HT1080 (cell line): ENCODE data around the gene SLC17A8. TPM values are rescaled to one million over a fixed set of nuclear protein-coding genes. Genes with fewer than 3 reads are reported as not detected.
A peak's percentile ranks its signal among the peaks of the same experiment; 100 is the strongest.
"Not testable (repeated sequence)": the region's sequence is repeated elsewhere in the genome, so short reads cannot be mapped to it uniquely, and the experiment has no call there.

Source experiments
- DNase-seq: peaks from one replicate; pipeline ENCODE4 v3.0.0-alpha.2; 2015; ENCODE audit warnings: low read depth
- polyA plus RNA-seq, 2 experiments: library from polyadenylated mRNA; depleted of rRNA; stranded (reverse); fragments of >200 nt; gene quantifications; 2 replicates each; pipeline ENCODE4 v1.2.3, GENCODE V29; 2015
- total RNA-seq: library from RNA; depleted of rRNA; stranded (reverse); fragments of >200 nt; shearing (Covaris generic); gene quantifications from 2 replicates; pipeline ENCODE4 v1.2.3, GENCODE V29; 2014; rRNA removed

Gene SLC17A8
- not detected in 2 replicates for total RNA-seq
- polyA plus RNA-seq (2015; cell fraction: cytosol; rRNA removed), result not detected in 2 replicates
- polyA plus RNA-seq (2015; cell fraction: nucleus; rRNA removed), result not detected in 2 replicates

DNA sequence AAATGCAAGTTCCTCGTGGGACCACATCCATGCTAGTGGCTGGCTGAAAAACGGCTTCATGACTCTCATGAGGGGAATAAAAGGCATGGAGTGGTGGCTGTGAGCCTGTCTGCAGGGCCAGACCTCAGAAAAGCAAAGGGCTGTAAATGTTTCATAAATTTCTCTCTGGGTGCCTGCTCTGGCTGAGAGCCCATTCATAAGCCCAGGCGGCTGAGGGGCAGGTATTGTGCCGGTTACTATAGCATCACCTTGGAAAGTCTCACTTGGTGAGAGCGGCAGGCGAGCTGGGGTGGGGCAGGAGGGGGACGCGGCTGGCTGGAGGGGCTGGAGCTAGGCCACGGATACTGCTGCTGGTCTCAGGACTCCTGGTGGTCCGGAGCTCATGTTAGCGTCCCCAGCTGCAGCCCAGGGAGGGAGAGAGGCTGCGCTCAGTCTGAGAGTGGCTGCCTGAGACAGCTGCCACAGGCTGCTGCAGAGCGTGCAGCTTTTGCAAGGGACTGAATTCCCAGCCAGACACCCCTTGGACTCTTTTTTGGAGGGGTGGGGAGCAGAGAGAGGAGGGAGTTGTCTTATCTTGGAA is at the start of gene SLC17A8:
Gene SLC17A8 (plus strand): TSS at position 431 of the 580 bp plus-strand sequence. CDS start 318 bp downstream, outside the sequence.
- DNase-seq, result no peak

DNA sequence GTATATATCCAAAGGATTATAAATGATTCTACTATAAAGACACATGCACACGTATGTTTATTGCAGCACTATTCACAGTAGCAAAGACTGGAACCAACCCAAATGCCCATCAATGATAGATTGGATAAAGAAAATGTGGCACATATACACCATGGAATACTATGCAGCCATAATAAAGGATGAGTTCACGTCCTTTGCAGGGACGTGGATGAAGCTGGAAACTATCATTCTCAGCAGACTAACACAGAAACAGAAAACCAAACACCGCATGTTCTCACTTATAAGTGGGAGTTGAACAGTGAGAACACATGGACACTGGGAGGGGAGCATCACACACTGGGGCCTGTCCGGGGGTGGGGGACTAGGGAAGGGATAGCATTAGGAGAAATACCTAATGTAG is 48.7 kb upstream of the SLC17A8 start:
- DNase-seq, result not testable (repeated sequence)

DNA sequence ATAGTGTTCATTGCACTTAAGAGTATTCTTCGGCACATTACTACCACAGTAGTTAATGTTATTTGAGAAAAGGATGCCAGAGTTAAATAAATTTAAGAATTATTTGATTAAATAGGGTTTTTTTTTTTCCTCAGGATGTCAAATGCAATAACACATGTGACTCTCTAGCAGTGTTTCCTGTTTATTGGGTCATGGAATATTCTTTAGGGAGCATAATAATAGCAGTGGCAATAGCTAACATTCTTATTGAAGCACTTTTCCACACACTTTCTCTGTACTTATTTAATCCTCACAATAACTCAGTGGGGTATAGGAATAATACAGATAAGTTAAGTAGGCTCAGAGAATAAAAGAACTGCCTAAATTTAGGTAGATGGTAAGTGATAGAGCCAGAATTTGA is 45.6 kb upstream of the SLC17A8 start:
- no peak for DNase-seq

DNA sequence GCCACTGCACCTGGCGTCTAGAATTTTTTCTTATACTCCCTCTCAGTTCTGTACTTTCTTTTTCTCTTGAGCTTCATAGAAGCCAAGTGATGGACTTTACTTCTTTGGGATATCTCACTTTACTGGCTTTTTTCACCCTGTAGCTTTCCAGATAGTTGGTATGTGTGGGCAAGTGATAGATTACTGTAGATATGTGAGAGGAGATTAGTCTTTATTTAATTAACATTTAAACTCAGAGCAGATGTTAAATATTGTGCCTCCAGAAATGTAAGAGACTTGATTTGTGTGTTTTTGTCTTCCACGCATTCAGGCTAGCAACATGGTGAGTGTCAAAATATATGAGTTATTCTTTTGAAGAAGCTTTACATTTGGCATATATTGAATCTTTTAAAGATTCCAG is 39.5 kb upstream of the SLC17A8 start:
- no peak for DNase-seq

DNA sequence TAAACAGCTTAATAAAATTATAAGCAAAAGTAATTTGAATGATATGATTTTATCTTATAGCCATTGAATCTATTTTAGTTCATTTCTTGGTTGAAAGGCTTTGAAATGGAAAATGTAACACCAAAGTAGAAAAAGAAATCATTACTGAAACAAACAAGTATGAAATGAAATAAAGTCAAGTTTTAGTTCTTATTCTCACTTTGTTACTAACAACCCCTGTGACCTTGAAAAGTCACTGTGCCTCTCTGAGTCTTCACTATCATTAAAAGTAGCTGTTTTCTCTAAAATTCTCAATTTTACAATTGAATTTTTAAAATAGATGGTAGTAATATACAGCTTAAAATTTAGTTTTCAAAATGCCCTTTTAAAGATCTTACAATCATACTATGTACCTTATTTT is 32.4 kb upstream of the SLC17A8 start:
- no peak for DNase-seq

DNA sequence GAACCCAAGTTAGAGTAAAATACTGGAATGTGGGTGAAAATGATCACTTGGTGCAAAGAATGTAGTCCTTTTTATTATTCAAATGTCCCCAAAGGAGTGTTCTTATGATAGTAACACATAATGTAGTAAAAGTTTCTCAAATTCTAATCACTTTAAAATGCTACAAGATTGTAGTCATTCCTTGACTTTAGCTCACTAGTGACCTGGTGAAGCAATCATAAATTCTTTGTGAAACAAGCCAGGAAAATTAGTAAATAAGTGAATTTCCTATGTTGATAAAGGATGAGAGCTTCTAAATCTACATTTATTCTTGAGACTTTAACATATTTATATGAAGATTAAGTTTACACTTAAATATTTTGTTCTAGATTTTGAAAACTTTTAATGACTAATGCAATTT is 30.7 kb upstream of the SLC17A8 start:
- DNase-seq, result no peak

DNA sequence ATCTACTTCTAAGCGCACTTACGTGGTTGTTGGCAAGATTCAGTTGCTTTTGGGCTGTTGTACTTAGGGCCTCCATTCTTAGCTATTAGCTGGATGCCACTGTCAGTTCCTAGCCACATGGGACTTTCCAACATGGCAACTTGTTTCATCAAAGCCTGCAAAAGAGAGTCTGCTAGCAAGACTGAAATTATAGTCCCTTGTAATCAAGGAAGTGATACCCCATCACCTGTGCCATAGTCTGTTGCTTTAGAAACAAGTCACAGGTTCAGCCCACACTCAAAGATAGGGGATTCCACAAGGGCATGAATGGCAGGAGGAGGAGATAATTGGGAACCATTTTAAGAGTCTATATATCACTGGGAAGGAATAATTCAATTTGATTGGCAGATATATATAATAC is 27.1 kb upstream of the SLC17A8 start:
- DNase-seq, result no peak

DNA sequence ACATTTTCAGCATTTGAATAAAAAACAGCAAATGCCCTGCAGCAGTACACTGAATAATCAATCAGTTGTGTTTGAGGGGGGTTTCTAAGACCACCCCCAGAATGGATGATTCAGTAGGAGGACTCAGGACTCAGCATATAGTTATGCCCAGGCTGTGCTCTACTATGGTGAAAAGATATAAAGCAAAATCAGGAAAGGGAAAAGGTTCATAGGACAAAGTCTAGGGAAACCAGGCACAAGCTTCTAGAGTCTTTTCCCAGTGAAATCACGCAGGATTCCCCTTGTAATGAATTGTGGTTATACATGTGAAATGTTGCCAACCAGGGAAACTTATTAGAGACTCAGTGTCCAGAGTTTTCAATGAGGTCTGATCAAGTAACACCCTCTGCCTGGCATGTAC is 25.0 kb upstream of the SLC17A8 start:
- no peak for DNase-seq

DNA sequence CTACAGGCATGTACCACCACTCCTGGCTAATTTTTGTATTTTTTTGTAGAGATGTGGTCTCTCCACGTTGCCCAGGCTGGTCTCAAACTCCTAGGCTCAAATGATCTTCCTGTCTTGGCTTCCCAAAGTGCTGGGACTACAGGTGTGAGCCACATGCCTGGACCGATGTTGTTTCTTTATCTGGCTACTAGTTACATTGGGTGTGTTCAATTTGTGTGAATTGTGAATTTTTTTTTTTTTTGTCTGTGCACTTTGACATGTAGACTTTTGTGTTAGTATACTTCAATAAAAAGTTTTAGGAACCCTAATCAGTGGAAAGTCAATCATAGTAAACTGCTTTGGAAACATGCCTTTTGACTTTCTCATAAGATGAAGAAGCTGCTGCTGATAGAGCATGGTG is 24.0 kb upstream of the SLC17A8 start:
- no peak for DNase-seq

DNA sequence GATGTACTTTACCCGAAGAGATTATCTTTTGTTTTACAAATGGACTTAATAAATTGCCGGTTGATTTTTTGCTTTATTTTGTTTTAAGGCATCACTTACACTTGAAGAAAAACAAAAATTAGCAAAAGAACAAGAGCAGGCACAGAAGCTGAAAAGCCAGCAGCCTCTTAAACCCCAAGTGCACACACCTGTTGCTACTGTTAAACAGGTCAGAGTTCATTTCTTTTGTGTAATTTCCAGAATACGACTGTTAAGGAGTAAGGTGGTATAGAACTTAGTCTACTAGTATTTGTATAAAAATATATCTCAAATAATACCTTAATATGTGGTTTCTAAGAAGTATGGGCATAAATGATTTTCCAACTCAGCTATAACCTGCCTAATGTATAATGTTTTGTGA is 19.6 kb upstream of the SLC17A8 start:
- no peak for DNase-seq

DNA sequence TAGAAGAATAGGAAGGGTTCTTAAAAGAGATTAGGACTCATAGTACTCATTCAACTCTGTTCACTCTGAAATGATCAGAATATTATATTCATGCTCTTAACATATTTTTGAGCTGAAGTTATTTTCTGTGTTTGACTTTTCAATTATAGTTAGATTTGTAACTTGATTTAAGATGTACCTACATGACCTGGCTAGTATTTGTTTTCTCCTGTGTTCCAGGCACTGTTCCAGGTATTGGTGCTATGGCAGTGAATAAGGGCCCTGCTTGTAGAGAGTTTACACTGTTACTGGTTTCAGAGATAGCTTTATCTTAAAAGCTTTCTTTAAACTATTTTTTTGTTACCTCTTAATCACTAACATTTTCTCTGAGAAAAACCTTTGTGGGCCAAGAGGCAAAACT is 19.1 kb upstream of the SLC17A8 start:
- no peak for DNase-seq

DNA sequence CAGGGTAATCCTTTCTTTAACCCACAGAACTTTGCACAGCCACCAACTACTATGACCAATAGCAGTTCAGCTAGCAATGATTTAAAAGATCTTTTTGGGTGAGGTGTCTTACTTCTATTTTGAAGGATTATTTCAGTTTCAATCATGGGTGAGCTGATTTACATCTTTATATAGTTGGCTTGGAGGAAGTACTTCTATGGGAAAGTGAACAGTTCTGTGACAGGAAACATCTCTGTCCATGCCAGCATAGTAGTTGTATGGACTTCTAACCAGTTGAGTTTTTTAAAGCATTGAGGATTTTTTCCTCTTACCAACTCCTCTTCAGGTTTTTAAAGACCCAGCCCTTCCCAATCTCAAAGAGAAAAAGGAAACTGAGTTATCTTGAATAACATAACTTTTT is 17.8 kb upstream of the SLC17A8 start:
- no peak for DNase-seq

DNA sequence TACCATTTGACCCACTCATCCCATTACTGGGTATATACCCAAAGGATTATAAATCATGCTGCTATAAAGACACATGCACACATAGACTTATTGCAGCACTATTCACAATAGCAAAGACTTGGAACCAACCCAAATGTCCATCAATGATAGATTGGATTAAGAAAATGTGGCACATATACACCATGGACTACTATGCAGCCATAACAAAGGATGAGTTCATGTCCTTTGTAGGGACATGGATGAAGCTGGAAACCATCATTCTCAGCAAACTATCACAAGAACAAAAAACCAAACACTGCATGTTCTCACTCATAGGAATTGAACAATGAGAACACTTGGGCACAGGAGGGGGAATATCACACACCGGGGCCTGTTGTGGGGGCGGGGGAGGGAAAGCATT is 14.0 kb upstream of the SLC17A8 start:
- DNase-seq, result not testable (repeated sequence)

DNA sequence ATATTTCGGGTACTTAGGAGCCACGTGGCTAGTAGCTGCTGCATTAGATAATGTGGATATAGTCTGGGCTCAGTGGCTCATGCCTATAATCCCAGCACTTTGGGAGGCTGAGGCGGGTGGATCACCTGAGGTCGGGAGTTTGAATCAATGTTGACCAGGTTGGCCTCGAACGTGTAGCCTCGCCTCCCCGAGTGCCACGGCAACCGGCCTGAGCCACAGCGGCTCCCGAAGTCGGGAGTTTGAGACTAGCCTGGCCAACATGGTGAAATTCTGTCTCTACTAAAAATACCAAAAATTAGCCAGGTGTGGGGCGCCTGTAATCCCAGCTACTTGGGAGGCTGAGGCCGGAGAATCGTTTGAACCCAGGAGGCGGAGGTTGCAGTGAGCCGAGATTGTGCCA is 12.5 kb upstream of the SLC17A8 start:
- not testable (repeated sequence) for DNase-seq

DNA sequence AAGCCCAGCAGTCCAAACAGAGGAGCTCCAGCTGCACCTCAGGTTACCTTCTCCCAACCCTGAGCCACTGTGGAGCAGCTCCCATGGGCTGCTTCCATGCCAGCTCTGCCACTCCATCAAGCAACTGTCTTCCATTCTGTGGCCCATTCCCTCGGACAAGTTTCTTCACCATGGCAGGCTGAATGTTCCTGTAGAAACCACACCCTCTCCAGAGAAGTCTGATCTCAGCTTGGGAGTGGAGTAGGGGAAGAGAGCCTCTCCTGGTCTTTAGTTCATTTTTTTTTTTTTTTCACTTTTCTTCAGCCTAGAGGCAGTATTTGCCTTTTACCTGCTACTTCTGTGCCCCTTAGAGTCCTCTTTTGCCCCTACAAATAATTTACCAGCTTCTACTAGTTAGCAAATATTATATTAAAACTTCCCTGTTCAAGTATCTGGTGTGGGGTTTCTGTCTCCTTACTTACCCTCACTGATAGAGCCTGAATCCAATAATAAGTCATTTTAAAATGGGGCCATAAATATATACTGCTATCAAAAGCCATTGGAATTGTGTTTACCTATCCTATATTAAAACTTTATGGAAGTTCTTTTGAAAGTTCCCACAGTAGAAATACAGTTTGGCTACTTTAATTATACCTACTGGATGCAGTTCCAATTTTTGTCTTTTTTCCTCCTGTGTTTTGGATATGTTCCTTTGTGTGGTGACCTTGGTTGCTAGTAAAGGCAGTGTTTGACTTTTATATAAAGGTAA is 11.7 kb upstream of the SLC17A8 start:
- no peak for DNase-seq

DNA sequence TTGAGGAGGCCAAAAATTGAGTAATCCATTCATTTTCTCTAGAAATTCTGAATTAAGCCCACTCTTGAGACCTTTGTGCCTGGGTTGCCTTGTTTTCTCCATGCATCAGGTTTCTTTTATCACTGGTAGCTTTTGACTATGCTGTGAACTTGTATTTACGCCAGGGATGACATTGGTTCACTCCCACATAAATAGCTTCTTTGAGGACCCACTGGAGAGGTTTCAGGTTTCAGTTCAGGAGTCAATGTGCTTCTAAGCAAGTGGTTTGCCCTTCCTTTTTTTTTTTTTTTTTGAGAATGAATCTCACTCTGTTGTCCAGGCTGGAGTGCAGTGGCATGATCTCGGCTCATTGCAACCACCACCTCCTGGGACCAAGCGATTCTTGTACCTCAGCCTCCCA is 10.2 kb upstream of the SLC17A8 start:
- DNase-seq, result peak; percentile 36

DNA sequence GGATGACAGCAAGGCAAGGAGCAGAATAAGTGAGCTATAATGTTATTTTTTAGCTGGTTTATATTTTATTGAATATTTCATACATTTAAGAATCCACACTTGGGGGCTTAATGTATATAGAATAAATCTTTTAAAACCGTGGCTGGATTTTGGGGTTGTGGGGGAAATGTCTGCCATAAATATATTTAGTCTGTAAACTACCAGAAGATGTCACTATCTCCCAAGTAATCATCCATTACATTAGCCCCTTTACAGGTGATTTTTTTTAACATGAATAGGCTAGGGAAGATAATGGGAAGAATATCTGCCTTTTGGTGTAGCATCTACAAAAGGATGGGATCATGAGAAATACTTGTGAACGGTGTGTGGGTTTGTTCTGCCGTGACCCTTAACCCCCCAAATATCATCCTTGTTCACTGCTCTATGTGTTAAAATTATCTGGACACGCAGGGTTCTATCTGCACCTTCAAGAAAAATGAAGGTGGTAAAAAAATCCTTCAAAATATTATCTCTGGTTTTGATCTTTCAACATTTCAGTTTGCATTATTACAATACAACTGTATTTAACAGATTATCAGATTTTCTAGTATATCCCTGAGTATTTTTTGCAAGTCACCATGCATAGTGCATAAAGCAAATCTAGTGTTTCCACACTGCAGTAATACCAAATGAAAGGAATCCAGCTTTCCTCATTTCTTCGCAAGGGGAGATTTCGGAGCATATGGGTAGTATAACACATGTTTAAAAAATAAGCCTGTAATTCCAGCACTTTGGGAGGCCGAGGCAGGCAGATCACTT is 8.0 kb upstream of the SLC17A8 start:
- DNase-seq, result peak; percentile 18

DNA sequence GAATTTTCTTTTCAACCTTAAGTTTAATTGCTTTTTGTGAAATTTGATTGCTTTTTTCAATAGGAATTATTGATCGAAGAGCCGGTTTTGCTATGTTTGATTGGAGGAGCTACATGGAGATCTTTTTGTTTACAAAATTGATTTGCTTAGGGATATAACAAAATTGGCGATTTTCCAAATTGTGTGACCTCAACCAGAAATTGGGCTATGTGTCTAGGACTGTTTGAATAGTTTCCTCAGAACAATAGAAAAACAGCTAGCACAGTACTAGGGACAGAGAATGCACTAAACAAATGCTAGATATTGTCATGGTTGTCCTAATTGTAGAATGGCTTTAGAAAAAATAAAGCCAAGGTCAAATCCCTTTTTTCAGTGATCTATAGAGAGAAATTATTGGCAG is 2.4 kb downstream of the SLC17A8 start:
- no peak for DNase-seq

DNA sequence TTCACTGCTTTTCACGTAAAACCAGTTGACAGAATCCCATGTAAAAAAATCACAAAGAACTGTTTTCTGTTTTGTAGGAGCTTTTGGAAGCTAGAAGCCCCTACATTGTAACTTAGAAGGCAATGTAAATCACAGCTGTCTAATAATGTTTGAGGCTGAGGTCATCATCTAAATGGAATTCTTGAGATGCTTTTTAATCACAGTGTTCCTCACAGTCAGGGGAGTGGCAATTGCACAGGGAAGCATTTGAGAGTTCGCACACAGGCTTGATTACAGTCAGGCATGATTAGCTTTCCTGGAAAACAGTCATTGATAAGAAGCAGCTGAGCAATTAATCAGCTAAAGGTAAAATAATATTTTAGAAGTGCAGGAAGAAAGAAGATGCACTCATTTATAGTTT is 2.9 kb downstream of the SLC17A8 start:
- no peak for DNase-seq

DNA sequence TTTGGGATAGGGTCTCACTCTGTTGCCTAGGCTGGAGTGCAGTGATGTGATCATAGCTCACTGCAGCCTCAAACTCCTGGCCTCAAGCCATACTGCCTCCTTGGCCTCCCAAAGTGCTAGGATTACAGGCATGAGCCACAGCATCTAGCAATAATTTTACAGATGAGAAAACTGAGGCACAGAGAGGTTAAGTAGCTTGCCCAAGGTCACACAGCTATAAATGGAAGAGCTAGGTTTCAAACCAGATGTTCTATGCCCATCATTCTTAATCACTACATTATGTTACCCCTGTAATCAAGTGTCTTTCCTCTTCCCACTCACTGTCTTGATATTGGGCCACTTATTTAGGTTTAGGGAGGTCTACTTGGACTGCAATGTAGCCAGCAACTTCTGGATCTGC is 3.6 kb downstream of the SLC17A8 start:
- DNase-seq, result no peak

DNA sequence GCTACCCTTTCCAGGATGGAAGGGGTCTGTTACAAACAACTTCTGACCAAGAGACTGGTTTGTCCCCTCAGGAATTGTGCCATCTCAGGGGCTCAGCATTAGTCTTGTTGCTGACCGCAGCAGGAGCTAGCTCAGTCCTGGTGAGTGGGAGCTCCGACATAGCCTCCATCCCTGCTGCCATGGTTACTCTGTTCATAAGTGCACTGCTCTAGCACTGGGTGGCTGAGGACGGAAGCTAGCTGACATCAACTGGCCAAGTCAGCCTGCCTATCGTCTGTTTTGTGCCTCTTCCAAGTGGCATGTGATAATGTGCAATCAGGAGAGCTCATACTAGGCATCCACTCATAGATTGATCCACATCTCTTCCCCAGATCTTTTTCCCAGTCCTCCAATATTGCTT is 7.5 kb downstream of the SLC17A8 start:
- DNase-seq, result no peak

DNA sequence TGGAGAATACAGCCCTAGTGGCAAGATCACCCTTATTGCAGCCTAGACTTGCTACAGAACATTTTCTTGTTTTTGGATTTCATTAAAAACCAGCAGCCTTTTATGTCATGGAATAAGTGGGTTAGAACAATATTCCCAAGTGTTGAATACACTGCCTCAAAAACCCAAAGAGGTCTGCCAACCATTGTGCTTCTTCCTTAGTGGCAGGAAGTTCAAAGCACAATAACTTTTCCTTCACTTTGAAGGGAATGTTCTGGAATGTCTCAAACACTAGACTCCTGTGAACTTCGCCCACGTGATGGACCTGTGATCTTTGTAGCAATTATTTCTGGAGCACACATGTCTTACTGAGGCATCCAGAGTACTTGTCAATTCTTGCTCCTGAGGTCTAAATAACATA is 8.5 kb downstream of the SLC17A8 start:
- no peak for DNase-seq
